BJ (cell line): ENCODE measurements around the gene ECEL1. TPM values are rescaled to one million over a fixed set of nuclear protein-coding genes. Genes with fewer than 3 reads are reported as not detected.
"Not testable (repeated sequence)": the region's sequence is repeated elsewhere in the genome, so short reads cannot be mapped to it uniquely, and the experiment has no call there.

ENCODE experiments used
- CTCF ChIA-PET: fragments of 350-600 bp; formaldehyde crosslinking; extraction: SDS; loops from one replicate; lab custom pipeline; 2021; ENCODE audit warnings: antibody characterized with exemption, inconsistent platforms; lab: Yijun Ruan, JAX
- POLR2A ChIA-PET: fragments of 300-600 bp; sonication (Branson Sonifier 250); formaldehyde crosslinking; extraction: SDS; loops from one replicate; lab custom pipeline; 2021; ENCODE audit warnings: antibody characterized with exemption; lab: Charles Lee
- DNase-seq: peaks from one replicate; pipeline ENCODE4 v3.0.0-alpha.2; 2011; ENCODE audit warnings: low read depth
- H3K27me3 ChIP-seq: 2 replicates; pipeline ENCODE4 v1.6.0; 2011; ENCODE audit warnings: low read length; ENCODE audit not compliant: control insufficient read depth, insufficient read depth
- H3K36me3 ChIP-seq: 2 replicates; pipeline ENCODE4 v1.5.1; 2011; ENCODE audit warnings: low read length; ENCODE audit not compliant: control insufficient read depth, insufficient read depth
- H3K4me3 ChIP-seq: 2 replicates; pipeline ENCODE4 v1.5.1; 2011; ENCODE audit warnings: low read depth, mild to moderate bottlenecking, control low read depth, low read length
- CTCF ChIP-seq: IDR thresholded peaks from 2 replicates; pipeline ENCODE4 v1.5.1; 2011; ENCODE audit warnings: low read depth, mild to moderate bottlenecking, control low read depth, inconsistent platforms, low read length, moderate library complexity; ENCODE audit not compliant: insufficient read depth
- polyA plus RNA-seq: library from polyadenylated mRNA; depleted of rRNA; stranded (reverse); fragments of >200 nt; gene quantifications from 2 replicates; pipeline ENCODE4 v1.2.3, GENCODE V29; 2011

Gene ECEL1
- polyA plus RNA-seq, 1 experiment, result not detected

- Histone ChIP-seq H3K4me3 (no peak overlapping the region), H3K36me3 (no peaks in the 10 kb centered on the region), H3K27me3 (peaks cover 4% of the 10 kb centered on the region)
- no peak for TF ChIP-seq CTCF
- ChIA-PET POLR2A (no interaction called here), CTCF (interaction anchor here (1.0 kb wide), 1 partner anchor 9 kb away, joined by 3 read pairs; no protein-coding TSS in a partner anchor)
- no peak for DNase-seq
Measured at GRCh38 chr2:232454630-232455029, 33.0 kb downstream of the ECEL1 start.

- H3K4me3 ChIP-seq, POLR2A ChIA-PET, H3K36me3 ChIP-seq, DNase-seq, H3K27me3 ChIP-seq: not testable (repeated sequence)
- CTCF ChIA-PET, result interaction anchor here (0.8 to 1.7 kb wide), 2 partner anchors 12 to 631 kb away, joined by 3 read pairs; no protein-coding TSS in a partner anchor
Measured at GRCh38 chr2:232451645-232452044, 36.0 kb downstream of the ECEL1 start.

- Histone ChIP-seq H3K36me3 (no peaks in the 10 kb centered on the region), H3K4me3 (no peak overlapping the region), H3K27me3 (no peaks in the 10 kb centered on the region; the same call in 1 of the 2 replicates)
- TF ChIP-seq CTCF, result no peak
- ChIA-PET CTCF (no interaction called here), POLR2A (no interaction called here)
- no peak for DNase-seq
Measured at GRCh38 chr2:232449964-232450363, 37.7 kb downstream of the ECEL1 start.

GRCh38 chr2:232448304-232448690 is 39.3 kb downstream of the ECEL1 start:
- no peaks in the 10 kb centered on the region; the same call in 1 of the 2 replicates for H3K27me3 ChIP-seq
- DNase-seq, result no peak
- ChIA-PET CTCF (interaction anchor here (0.7 to 1.0 kb wide), 2 partner anchors 71 to 73 kb away, joined by 3 to 4 read pairs; partner anchors contain the start of gene PRSS56), POLR2A (no interaction called here)
- H3K4me3 ChIP-seq, result no peak overlapping the region
- TF ChIP-seq CTCF, result no peak
- H3K36me3 ChIP-seq, result no peaks in the 10 kb centered on the region

- no peak overlapping the region for H3K4me3 ChIP-seq
- ChIA-PET POLR2A (interaction anchor here (0.6 kb wide), 1 partner anchor 33 kb away, joined by 3 read pairs; no protein-coding TSS in a partner anchor), CTCF (interaction anchor here (0.7 to 1.9 kb wide), 12 partner anchors 10 to 549 kb away, joined by 3 to 11 read pairs (median 4); partner anchors contain the start of gene PRSS56)
- TF ChIP-seq CTCF, result no peak
- no peaks in the 10 kb centered on the region for H3K36me3 ChIP-seq
- H3K27me3 ChIP-seq, result no peaks in the 10 kb centered on the region; the same call in 1 of the 2 replicates
- no peak for DNase-seq
Measured at GRCh38 chr2:232447638-232448303, 39.9 kb downstream of the ECEL1 start.
